Adrenal gland (tissue), 5 donors: Measurements from ENCODE around the gene ANO4.

Experiments
- CTCF ChIP-seq, 6 experiments: fragments of 450-650 bp in 4 of 6; fragments of 200-600 bp in 2 of 6; sonication (generic) in 1 of 6; IDR thresholded peaks; 1 replicate in 5 of 6; 2 replicates in 1 of 6; pipeline versions ENCODE4 v1.5.1 to v1.8.0; 2016 to 2021; ENCODE audit warnings: antibody characterized with exemption in 6 of 6, mild to moderate bottlenecking in 2 of 6, moderate library complexity in 1 of 6
- POLR2A ChIP-seq, 2 donors: fragments of 450-650 bp; IDR thresholded peaks; one replicate each; pipeline ENCODE4 v1.6.1; 2017; ENCODE audit warnings: antibody characterized with exemption in 2 of 2, mild to moderate bottlenecking in 2 of 2, moderate library complexity in 1 of 2
- donor health status: DM: no; HTN: no; CAD: no.

DNA sequence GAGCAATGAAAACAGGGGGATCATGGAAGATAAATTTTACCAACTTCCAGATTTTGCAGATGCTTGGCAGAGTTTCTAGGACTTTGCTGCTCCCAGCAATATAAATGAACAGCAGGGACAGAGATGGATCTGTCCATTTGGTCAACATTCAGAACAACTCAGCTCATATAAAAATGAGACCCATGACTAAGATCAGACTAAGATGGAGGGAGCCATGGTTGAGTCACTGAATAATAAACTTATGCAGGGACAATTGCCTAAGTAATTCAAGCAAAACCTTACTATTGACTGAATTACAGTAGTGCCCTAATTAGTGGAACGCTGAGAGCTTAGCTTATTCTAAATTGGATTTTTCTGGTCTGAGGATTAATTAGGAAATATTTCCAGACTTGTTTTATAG, 210.3 kb downstream of the ANO4 start:
- TF ChIP-seq CTCF (IDR thresholded peaks at IDR 0.05): no peak
- TF ChIP-seq POLR2A (IDR thresholded peaks at IDR 0.05): no peak
